Osteocyte (in vitro differentiated cells): ENCODE measurements around the gene GRM7. TPM values are rescaled to one million over a fixed set of nuclear protein-coding genes. Genes with fewer than 3 reads are reported as not detected.

Source experiments
- DNase-seq: peaks from one replicate; pipeline ENCODE4 v3.0.0; 2021; ENCODE audit warnings: mixed read lengths; ENCODE audit not compliant: unreplicated experiment; ENCODE audit errors: extremely low spot score
- H3K27ac Mint-ChIP-seq: one replicate; pipeline ENCODE4 v1.8.0; 2021; ENCODE audit warnings: mild to moderate bottlenecking, mixed read lengths; ENCODE audit not compliant: unreplicated experiment
- H3K27me3 Mint-ChIP-seq: one replicate; pipeline ENCODE4 v1.8.0; 2021; ENCODE audit warnings: mixed read lengths; ENCODE audit not compliant: unreplicated experiment
- H3K36me3 Mint-ChIP-seq: one replicate; pipeline ENCODE4 v1.8.0; 2021; ENCODE audit warnings: mixed read lengths; ENCODE audit not compliant: unreplicated experiment
- H3K4me1 Mint-ChIP-seq: one replicate; pipeline ENCODE4 v1.8.0; 2021; ENCODE audit warnings: mixed read lengths; ENCODE audit not compliant: unreplicated experiment
- H3K4me3 Mint-ChIP-seq: one replicate; pipeline ENCODE4 v1.8.0; 2021; ENCODE audit warnings: mild to moderate bottlenecking, moderate library complexity, mixed read lengths; ENCODE audit not compliant: unreplicated experiment
- H3K9me3 Mint-ChIP-seq: one replicate; pipeline ENCODE4 v1.8.0; 2021; ENCODE audit warnings: mixed read lengths; ENCODE audit not compliant: unreplicated experiment
- CTCF ChIP-seq: fragments of 200-600 bp; sonication (generic); IDR thresholded peaks from 2 replicates; pipeline ENCODE4 v1.5.0; 2021; ENCODE audit warnings: antibody characterized with exemption, mild to moderate bottlenecking, moderate library complexity
- total RNA-seq: library from RNA; stranded (reverse); gene quantifications from 2 replicates; pipeline ENCODE4 v1.2.1, GENCODE V29; 2021

Gene GRM7
- total RNA-seq, 1 donor from 2014 or later = not detected

DNA sequence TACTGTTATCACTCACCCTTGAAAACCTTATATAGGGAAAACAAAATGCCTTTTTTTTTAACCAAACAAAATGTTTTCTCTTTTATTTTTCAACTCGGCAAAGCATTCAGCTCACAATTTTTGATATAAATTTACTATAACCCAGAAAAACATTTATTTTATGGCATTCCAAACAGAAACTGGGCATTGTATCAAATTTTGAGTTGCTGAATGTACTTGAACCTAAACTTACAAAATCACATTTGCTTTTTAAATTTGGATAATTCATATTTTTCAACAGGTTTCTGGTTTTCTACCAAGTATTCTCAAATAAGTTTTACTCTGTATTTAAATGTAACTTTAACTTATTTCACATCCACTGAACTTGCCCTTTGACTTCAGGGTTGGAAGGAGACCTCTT, 405.6 kb downstream of the GRM7 start:
- no peak for TF ChIP-seq CTCF
- Mint-ChIP-seq H3K4me3 (no peak overlapping the region), H3K27me3 (no peaks in the 10 kb centered on the region), H3K9me3 (peaks cover 18% of the 10 kb centered on the region), H3K36me3 (no peaks in the 10 kb centered on the region), H3K27ac (no peak overlapping the region), H3K4me1 (no peaks in the 10 kb centered on the region)
- DNase-seq = no peak

DNA sequence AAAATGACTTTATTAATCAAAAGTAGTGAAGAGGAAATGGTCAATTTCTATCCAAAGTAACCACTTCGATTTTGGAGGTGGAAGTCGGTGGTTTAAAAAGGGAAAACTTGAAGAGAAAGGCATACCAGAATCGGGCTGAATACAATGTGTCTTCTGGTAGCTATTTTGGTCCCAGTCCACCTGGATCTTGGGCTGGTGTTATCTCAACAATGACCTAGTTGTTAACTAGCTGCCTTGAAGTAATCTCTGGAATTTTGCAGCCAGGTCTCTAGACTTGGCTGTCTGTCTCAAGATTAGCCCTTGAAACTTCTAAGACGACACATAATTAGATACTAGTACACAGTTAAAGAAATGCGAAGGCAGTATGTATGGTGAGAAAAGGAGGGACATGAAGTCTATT, 409.8 kb downstream of the GRM7 start:
- no peak for DNase-seq
- Mint-ChIP-seq H3K4me1 (no peaks in the 10 kb centered on the region), H3K36me3 (no peaks in the 10 kb centered on the region), H3K27ac (no peak overlapping the region), H3K9me3 (peaks cover 20% of the 10 kb centered on the region), H3K4me3 (no peak overlapping the region), H3K27me3 (no peaks in the 10 kb centered on the region)
- no peak for TF ChIP-seq CTCF

DNA sequence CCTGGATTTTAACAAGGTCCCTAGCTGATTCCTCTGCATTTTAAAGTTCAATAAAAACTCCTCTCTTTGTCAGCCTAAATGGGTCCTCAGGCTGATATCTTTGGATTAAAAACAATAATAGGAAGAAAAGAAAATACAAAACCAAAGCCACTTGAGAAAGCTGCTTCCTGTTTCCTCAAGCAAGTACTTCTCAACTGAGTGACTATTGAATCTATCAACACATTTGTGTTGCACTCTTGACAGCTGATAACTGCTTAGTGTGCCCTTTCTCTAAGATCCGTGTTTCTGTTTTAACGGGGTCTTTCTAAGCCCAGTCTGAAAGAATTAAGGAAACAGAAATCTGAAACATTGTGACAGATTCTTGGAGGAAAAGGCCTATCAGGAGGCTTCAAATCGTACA, 410.7 kb downstream of the GRM7 start:
- no peaks in the 10 kb centered on the region for H3K27me3 Mint-ChIP-seq
- no peak for TF ChIP-seq CTCF

DNA sequence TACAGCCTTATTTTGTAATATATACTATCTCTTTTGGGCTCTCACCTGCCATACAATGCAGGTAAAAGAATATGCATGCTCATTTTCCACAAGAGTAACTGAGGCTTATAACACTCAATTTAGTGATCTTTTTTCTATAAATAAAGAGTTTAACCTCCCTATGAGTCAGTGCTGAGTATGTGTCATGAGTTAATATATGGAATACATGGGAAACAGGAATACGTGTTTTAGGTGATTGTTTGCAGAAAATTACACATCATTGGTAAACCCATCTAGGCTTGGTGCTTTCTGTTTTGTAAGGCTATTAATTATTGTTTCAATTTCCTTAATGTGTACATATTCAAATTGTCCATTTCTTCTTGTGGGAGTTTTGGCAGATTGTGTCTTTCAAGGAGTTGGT, 411.3 kb downstream of the GRM7 start:
- Mint-ChIP-seq H3K27me3 (no peaks in the 10 kb centered on the region), H3K4me3 (no peak overlapping the region), H3K4me1 (no peaks in the 10 kb centered on the region), H3K36me3 (no peaks in the 10 kb centered on the region), H3K27ac (no peak overlapping the region), H3K9me3 (peaks cover 19% of the 10 kb centered on the region)
- no peak for TF ChIP-seq CTCF
- no peak for DNase-seq

More for the DNA sequence above, 410.7 kb downstream of the GRM7 start:
- DNase-seq = no peak
- Mint-ChIP-seq H3K9me3 (peaks cover 20% of the 10 kb centered on the region), H3K4me3 (no peak overlapping the region), H3K4me1 (no peaks in the 10 kb centered on the region), H3K36me3 (no peaks in the 10 kb centered on the region), H3K27ac (no peak overlapping the region)

- no peak overlapping the region for H3K4me3 Mint-ChIP-seq
- peaks cover 14% of the 10 kb centered on the region for H3K9me3 Mint-ChIP-seq
These were observed 414.5 kb downstream of the GRM7 start for GRCh38 chr3:7275396-7275795.

More at GRCh38 chr3:7275396-7275795, 414.5 kb downstream of the GRM7 start:
- no peak for DNase-seq
- no peak overlapping the region for H3K27ac Mint-ChIP-seq
- no peak for TF ChIP-seq CTCF
- no peaks in the 10 kb centered on the region for H3K36me3 Mint-ChIP-seq
- H3K4me1 Mint-ChIP-seq = no peaks in the 10 kb centered on the region
- H3K27me3 Mint-ChIP-seq = no peaks in the 10 kb centered on the region
